ENCODE data around the gene ATXN10. TPM values are rescaled to one million over a fixed set of nuclear protein-coding genes. Genes with fewer than 3 reads are reported as not detected.
A peak's percentile ranks its signal among the peaks of the same experiment; 100 is the strongest.

The ATXN10 gene
- polyA plus RNA-seq, 3 donors = 60.1 to 106 (median 92.4) TPM

- Mint-ChIP-seq H3K36me3 (peaks cover 26 to 38% of the 10 kb centered on the region in 2 donors), H3K27ac (peak overlapping the region in 1 of 7 donors; percentile 10), H3K4me3 (no peak overlapping the region), H3K9me3 (no peaks in the 10 kb centered on the region), H3K4me1 (no peaks in the 10 kb centered on the region), H3K27me3 (ENCODE audit: low read depth in 3 of 3) (no peaks in the 10 kb centered on the region)
- Histone ChIP-seq H3K4me2 (replicated peaks; ENCODE audit: extremely low read depth, low read length, poor library complexity, severe bottlenecking) (no peak overlapping the region), H3K79me2 (ENCODE audit: insufficient read depth, low read length) (no peaks in the 10 kb centered on the region), H3K4me3 (replicated peaks in 1 of 3; ENCODE audit: low read depth in 2 of 3, low read length in 3 of 3) (no peak overlapping the region), H3K27ac (ENCODE audit: low read depth in 1 of 2, low read length in 2 of 2) (no peak overlapping the region), H3K9ac (ENCODE audit: insufficient read depth, low read length, poor library complexity, severe bottlenecking) (no peak overlapping the region), H3K36me3 (replicated peaks in 1 of 2; ENCODE audit: control insufficient read depth in 1 of 2, insufficient read depth in 2 of 2, low read length in 2 of 2) (peaks cover 0 to 42% of the 10 kb centered on the region in 2 donors), H3K9me3 (replicated peaks in 1 of 2; ENCODE audit: control insufficient read depth in 1 of 2, insufficient read depth in 1 of 2, low read length in 2 of 2) (no peaks in the 10 kb centered on the region), H3K27me3 (ENCODE audit: control insufficient read depth in 2 of 2, insufficient read depth in 2 of 2, low read length in 2 of 2) (no peaks in the 10 kb centered on the region), H4K20me1 (ENCODE audit: insufficient read depth, low read length) (no peaks in the 10 kb centered on the region), H2AFZ (ENCODE audit: insufficient read depth, low read depth, low read length, poor library complexity, severe bottlenecking) (no peak overlapping the region), H3K4me1 (ENCODE audit: control insufficient read depth in 1 of 2, insufficient read depth in 2 of 2, low read length in 2 of 2) (no peaks in the 10 kb centered on the region)
- no peak for TF ChIP-seq CTCF (IDR thresholded peaks at IDR 0.05)
- 100% methylated on average over 1 of the region's 8 CpGs for WGBS (ENCODE audit: insufficient coverage)
- intact Hi-C loops (cut with micrococcal nuclease) = no loop called here
- DNase-seq = no peak
These were observed 165.0 kb downstream of the ATXN10 start for GRCh38 chr22:45836418-45837169.

GRCh38 chr22:45837508-45837907 is 165.9 kb downstream of the ATXN10 start:
- no peak overlapping the region for H2AFZ ChIP-seq (ENCODE audit: insufficient read depth, low read depth, low read length, poor library complexity, severe bottlenecking)
- Mint-ChIP-seq H3K4me1 (no peaks in the 10 kb centered on the region), H3K36me3 (peaks cover 33 to 47% of the 10 kb centered on the region in 2 donors), H3K9me3 (no peaks in the 10 kb centered on the region), H3K4me3 (no peak overlapping the region), H3K27me3 (ENCODE audit: low read depth in 3 of 3) (no peaks in the 10 kb centered on the region), H3K27ac (no peak overlapping the region)
- TF ChIP-seq CTCF (IDR thresholded peaks at IDR 0.05) = no peak
- DNase-seq = no peak
- H3K4me2 ChIP-seq (replicated peaks; ENCODE audit: extremely low read depth, low read length, poor library complexity, severe bottlenecking) = no peak overlapping the region
- H3K27me3 ChIP-seq (ENCODE audit: control insufficient read depth in 2 of 2, insufficient read depth in 2 of 2, low read length in 2 of 2) = no peaks in the 10 kb centered on the region
- no peak overlapping the region for H3K4me3 ChIP-seq (replicated peaks in 1 of 3; ENCODE audit: low read depth in 2 of 3, low read length in 3 of 3)
- peaks cover 0 to 49% of the 10 kb centered on the region in 2 donors for H3K36me3 ChIP-seq (replicated peaks in 1 of 2; ENCODE audit: control insufficient read depth in 1 of 2, insufficient read depth in 2 of 2, low read length in 2 of 2)
- no peaks in the 10 kb centered on the region for H4K20me1 ChIP-seq (ENCODE audit: insufficient read depth, low read length)
- H3K27ac ChIP-seq (ENCODE audit: low read depth in 1 of 2, low read length in 2 of 2) = no peak overlapping the region
- intact Hi-C loops (cut with micrococcal nuclease) = no loop called here
- no peaks in the 10 kb centered on the region for H3K79me2 ChIP-seq (ENCODE audit: insufficient read depth, low read length)
- no peaks in the 10 kb centered on the region for H3K4me1 ChIP-seq (ENCODE audit: control insufficient read depth in 1 of 2, insufficient read depth in 2 of 2, low read length in 2 of 2)
- H3K9ac ChIP-seq (ENCODE audit: insufficient read depth, low read length, poor library complexity, severe bottlenecking) = no peak overlapping the region
- WGBS (ENCODE audit: insufficient coverage) = 94% methylated on average over 2 of the region's 7 CpGs
- H3K9me3 ChIP-seq (replicated peaks in 1 of 2; ENCODE audit: control insufficient read depth in 1 of 2, insufficient read depth in 1 of 2, low read length in 2 of 2) = no peaks in the 10 kb centered on the region

All from CD14-positive monocyte (primary cell).